HepG2 (cell line): ENCODE data around the gene SERP1. TPM values are rescaled to one million over a fixed set of nuclear protein-coding genes. Genes with fewer than 3 reads are reported as not detected.
A peak's percentile ranks its signal among the peaks of the same experiment; 100 is the strongest.

Source experiments
- FOXJ3 ChIP-seq: sonication (generic); formaldehyde crosslinking; IDR thresholded peaks from 2 replicates; pipeline ENCODE4 v1.4.0; 2020; ENCODE audit warnings: missing genetic modification reagents, mild to moderate bottlenecking, borderline replicate concordance
- HOXA5 ChIP-seq: sonication (generic); formaldehyde crosslinking; IDR thresholded peaks from 2 replicates; pipeline ENCODE4 v1.4.0; 2020; ENCODE audit warnings: missing genetic modification reagents
- IRX3 ChIP-seq: sonication (generic); formaldehyde crosslinking; IDR thresholded peaks from 2 replicates; pipeline ENCODE4 v1.8.1; 2023; ENCODE audit warnings: mild to moderate bottlenecking, low read depth, missing genetic modification reagents, borderline replicate concordance
- JUND ChIP-seq: sonication (generic); formaldehyde crosslinking; IDR thresholded peaks from 2 replicates; pipeline ENCODE4 v1.8.0; 2022; ENCODE audit warnings: mild to moderate bottlenecking, missing genetic modification reagents
- NR2F1 ChIP-seq, 2 experiments: fragments of 450-650 bp in 1 of 2; formaldehyde crosslinking in 1 of 2; IDR thresholded peaks; 2 replicates each; pipeline versions ENCODE4 v1.5.0 to v1.6.1; 2016 to 2020; ENCODE audit warnings: mild to moderate bottlenecking in 1 of 2, missing compliant biosample characterization in 1 of 2, missing genetic modification reagents in 1 of 2, moderate library complexity in 1 of 2
- SIN3A ChIP-seq: IDR thresholded peaks from 2 replicates; pipeline ENCODE4 v1.6.1; 2011; ENCODE audit warnings: low read depth, mild to moderate bottlenecking, control low read depth, low read length, borderline replicate concordance
- SMAD1 ChIP-seq: sonication (generic); formaldehyde crosslinking; IDR thresholded peaks from 2 replicates; pipeline ENCODE4 v1.4.0; 2020; ENCODE audit warnings: missing genetic modification reagents, low read depth, mild to moderate bottlenecking, borderline replicate concordance
- TGIF2 ChIP-seq: IDR thresholded peaks from 2 replicates; pipeline ENCODE4 v1.6.1; 2016; ENCODE audit warnings: control low read depth, missing compliant biosample characterization
- ZNF12 ChIP-seq: sonication (generic); formaldehyde crosslinking; IDR thresholded peaks from 2 replicates; pipeline ENCODE4 v1.5.0; 2020; ENCODE audit warnings: missing genetic modification reagents
- ZNF251 ChIP-seq: sonication (generic); formaldehyde crosslinking; IDR thresholded peaks from 2 replicates; pipeline ENCODE4 v1.9.0; 2021; ENCODE audit warnings: mild to moderate bottlenecking, missing genetic modification reagents
- ZNF891 ChIP-seq: sonication (generic); formaldehyde crosslinking; IDR thresholded peaks from 2 replicates; pipeline ENCODE4 v1.5.0; 2020; ENCODE audit warnings: mild to moderate bottlenecking, missing genetic modification reagents
- ZSCAN9 ChIP-seq: IDR thresholded peaks from 2 replicates; pipeline ENCODE4 v1.6.1; 2016; ENCODE audit warnings: borderline replicate concordance
- polyA plus RNA-seq, 8 experiments: library from polyadenylated mRNA; depleted of rRNA in 3 of 8; stranded (reverse) in 7 of 8; unstranded in 1 of 8; fragments of >200 nt; fragmentation: Illumina TruSeq in 4 of 8; extraction: Trizol in 4 of 8; gene quantifications; 2 replicates each; pipeline versions ENCODE4 v1.2.1 to v1.2.3, GENCODE V29; 2011 to 2016; ENCODE audit warnings: low read depth in 4 of 8, missing spikeins in 1 of 8, mixed read lengths in 1 of 8; ENCODE audit not compliant: insufficient read depth in 1 of 8
- total RNA-seq, 5 experiments: library from RNA; depleted of rRNA; stranded (reverse); fragments of >200 nt; fragmentation: Illumina TruSeq; extraction: Trizol; gene quantifications; 2 replicates each; pipeline ENCODE4 v1.2.3, GENCODE V29; 2016; ENCODE audit warnings: low read depth in 1 of 5
- TF ChIP-seq, protein P1 (sequence below): sonication (generic); formaldehyde crosslinking; IDR thresholded peaks from 2 replicates; pipeline ENCODE4 v1.5.0; 2020; ENCODE audit warnings: missing genetic modification reagents
- TF ChIP-seq, protein P2 (sequence below): sonication (generic); formaldehyde crosslinking; IDR thresholded peaks from 2 replicates; pipeline ENCODE4 v1.4.0; 2020; ENCODE audit warnings: missing genetic modification reagents
- TF ChIP-seq, protein P3 (sequence below): sonication (generic); formaldehyde crosslinking; IDR thresholded peaks from 2 replicates; pipeline ENCODE4 v1.5.0; 2020; ENCODE audit warnings: mild to moderate bottlenecking, missing genetic modification reagents
- TF ChIP-seq, protein P4 (sequence below): sonication (generic); formaldehyde crosslinking; IDR thresholded peaks from 2 replicates; pipeline ENCODE4 v1.8.0; 2022; ENCODE audit warnings: missing genetic modification reagents, mild to moderate bottlenecking, borderline replicate concordance
- TF ChIP-seq, protein P5 (sequence below): sonication (generic); formaldehyde crosslinking; IDR thresholded peaks from 2 replicates; pipeline ENCODE4 v1.4.0; 2020; ENCODE audit warnings: missing genetic modification reagents, borderline replicate concordance

Gene SERP1
- total and polyA plus RNA-seq, 2 of the 13 experiments (the other 11 are each of a cell fraction or from before 2014, with no cell fraction given) = 61.2 to 95.0 TPM

DNA sequence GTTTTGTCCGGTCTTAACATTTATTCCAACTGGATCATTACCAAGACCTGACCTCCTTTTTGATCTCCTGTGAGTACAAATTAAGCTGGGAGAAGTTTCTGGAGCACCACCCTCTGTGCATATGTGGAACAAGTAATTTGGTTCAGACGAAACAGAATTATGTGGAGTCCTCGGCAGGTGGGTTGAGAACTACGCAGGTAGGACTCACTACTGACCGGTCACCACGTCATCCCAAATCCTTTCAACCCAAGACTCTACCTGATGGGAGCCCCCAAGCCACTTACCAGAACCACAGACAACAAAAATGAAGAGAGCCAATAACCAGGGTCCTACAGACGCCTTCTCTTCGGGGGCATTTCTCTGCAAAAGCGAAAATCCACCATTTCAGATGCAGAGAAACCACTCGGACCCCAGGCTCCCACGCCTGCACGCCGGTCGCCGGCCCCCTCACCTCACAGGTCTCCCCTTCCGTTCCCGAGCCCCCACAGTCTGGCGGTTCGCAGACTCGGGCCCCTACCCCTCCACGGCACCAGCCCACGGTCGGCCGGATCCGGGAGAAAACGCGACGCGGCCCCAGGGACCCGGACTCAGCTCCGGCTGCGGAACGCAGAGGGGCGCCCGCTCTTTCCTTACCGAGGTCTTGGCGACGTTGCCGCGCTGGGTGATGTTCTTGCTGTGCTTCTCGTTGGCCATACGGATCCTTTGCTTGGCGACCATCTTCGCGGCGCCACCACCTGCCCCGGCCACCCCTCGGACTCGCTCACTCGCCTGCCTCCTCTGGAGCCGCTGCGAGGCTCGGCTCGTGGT is 674 bp downstream of the SERP1 start (continued):
- TF ChIP-seq, protein P1, sequence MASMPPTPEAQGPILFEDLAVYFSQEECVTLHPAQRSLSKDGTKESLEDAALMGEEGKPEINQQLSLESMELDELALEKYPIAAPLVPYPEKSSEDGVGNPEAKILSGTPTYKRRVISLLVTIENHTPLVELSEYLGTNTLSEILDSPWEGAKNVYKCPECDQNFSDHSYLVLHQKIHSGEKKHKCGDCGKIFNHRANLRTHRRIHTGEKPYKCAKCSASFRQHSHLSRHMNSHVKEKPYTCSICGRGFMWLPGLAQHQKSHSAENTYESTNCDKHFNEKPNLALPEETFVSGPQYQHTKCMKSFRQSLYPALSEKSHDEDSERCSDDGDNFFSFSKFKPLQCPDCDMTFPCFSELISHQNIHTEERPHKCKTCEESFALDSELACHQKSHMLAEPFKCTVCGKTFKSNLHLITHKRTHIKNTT (CRISPR knock-in tag) = no peak
- TF ChIP-seq NR2F1 (CRISPR knock-in tag; IDR thresholded peaks at IDR 0.05) (no peak), HOXA5 (CRISPR knock-in tag) (no peak), TGIF2 (CRISPR knock-in tag) (no peak), ZNF891 (CRISPR knock-in tag) (no peak), SIN3A (no peak), ZNF251 (CRISPR knock-in tag) (no peak), ZNF12 (CRISPR knock-in tag) (no peak), ZSCAN9 (CRISPR knock-in tag) (no peak), FOXJ3 (no peak), JUND (CRISPR knock-in tag) (peak; percentile 53; the same call in 1 of the 2 replicates), IRX3 (CRISPR knock-in tag) (peak; percentile 28; the same call in 1 of the 2 replicates), SMAD1 (CRISPR knock-in tag) (no peak)
- TF ChIP-seq, protein P2, sequence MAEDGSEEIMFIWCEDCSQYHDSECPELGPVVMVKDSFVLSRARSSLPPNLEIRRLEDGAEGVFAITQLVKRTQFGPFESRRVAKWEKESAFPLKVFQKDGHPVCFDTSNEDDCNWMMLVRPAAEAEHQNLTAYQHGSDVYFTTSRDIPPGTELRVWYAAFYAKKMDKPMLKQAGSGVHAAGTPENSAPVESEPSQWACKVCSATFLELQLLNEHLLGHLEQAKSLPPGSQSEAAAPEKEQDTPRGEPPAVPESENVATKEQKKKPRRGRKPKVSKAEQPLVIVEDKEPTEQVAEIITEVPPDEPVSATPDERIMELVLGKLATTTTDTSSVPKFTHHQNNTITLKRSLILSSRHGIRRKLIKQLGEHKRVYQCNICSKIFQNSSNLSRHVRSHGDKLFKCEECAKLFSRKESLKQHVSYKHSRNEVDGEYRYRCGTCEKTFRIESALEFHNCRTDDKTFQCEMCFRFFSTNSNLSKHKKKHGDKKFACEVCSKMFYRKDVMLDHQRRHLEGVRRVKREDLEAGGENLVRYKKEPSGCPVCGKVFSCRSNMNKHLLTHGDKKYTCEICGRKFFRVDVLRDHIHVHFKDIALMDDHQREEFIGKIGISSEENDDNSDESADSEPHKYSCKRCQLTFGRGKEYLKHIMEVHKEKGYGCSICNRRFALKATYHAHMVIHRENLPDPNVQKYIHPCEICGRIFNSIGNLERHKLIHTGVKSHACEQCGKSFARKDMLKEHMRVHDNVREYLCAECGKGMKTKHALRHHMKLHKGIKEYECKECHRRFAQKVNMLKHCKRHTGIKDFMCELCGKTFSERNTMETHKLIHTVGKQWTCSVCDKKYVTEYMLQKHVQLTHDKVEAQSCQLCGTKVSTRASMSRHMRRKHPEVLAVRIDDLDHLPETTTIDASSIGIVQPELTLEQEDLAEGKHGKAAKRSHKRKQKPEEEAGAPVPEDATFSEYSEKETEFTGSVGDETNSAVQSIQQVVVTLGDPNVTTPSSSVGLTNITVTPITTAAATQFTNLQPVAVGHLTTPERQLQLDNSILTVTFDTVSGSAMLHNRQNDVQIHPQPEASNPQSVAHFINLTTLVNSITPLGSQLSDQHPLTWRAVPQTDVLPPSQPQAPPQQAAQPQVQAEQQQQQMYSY = 0 out of 2 replicates have a peak, but pooled peaks have one; percentile 27
- TF ChIP-seq, protein P3, sequence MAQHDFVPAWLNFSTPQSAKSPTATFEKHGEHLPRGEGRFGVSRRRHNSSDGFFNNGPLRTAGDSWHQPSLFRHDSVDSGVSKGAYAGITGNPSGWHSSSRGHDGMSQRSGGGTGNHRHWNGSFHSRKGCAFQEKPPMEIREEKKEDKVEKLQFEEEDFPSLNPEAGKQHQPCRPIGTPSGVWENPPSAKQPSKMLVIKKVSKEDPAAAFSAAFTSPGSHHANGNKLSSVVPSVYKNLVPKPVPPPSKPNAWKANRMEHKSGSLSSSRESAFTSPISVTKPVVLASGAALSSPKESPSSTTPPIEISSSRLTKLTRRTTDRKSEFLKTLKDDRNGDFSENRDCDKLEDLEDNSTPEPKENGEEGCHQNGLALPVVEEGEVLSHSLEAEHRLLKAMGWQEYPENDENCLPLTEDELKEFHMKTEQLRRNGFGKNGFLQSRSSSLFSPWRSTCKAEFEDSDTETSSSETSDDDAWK (CRISPR knock-in tag) = no peak
- TF ChIP-seq, protein P4, sequence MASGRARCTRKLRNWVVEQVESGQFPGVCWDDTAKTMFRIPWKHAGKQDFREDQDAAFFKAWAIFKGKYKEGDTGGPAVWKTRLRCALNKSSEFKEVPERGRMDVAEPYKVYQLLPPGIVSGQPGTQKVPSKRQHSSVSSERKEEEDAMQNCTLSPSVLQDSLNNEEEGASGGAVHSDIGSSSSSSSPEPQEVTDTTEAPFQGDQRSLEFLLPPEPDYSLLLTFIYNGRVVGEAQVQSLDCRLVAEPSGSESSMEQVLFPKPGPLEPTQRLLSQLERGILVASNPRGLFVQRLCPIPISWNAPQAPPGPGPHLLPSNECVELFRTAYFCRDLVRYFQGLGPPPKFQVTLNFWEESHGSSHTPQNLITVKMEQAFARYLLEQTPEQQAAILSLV (CRISPR knock-in tag) = no peak
- TF ChIP-seq, protein P5, sequence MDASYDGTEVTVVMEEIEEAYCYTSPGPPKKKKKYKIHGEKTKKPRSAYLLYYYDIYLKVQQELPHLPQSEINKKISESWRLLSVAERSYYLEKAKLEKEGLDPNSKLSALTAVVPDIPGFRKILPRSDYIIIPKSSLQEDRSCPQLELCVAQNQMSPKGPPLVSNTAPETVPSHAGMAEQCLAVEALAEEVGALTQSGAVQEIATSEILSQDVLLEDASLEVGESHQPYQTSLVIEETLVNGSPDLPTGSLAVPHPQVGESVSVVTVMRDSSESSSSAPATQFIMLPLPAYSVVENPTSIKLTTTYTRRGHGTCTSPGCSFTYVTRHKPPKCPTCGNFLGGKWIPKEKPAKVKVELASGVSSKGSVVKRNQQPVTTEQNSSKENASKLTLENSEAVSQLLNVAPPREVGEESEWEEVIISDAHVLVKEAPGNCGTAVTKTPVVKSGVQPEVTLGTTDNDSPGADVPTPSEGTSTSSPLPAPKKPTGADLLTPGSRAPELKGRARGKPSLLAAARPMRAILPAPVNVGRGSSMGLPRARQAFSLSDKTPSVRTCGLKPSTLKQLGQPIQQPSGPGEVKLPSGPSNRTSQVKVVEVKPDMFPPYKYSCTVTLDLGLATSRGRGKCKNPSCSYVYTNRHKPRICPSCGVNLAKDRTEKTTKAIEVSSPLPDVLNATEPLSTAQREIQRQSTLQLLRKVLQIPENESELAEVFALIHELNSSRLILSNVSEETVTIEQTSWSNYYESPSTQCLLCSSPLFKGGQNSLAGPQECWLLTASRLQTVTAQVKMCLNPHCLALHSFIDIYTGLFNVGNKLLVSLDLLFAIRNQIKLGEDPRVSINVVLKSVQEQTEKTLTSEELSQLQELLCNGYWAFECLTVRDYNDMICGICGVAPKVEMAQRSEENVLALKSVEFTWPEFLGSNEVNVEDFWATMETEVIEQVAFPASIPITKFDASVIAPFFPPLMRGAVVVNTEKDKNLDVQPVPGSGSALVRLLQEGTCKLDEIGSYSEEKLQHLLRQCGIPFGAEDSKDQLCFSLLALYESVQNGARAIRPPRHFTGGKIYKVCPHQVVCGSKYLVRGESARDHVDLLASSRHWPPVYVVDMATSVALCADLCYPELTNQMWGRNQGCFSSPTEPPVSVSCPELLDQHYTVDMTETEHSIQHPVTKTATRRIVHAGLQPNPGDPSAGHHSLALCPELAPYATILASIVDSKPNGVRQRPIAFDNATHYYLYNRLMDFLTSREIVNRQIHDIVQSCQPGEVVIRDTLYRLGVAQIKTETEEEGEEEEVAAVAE = no peak
